IMR-90 (cell line): ENCODE results near the gene ZFYVE26.
A peak's percentile ranks its signal among the peaks of the same experiment; 100 is the strongest.

Experiments
- CTCF ChIP-seq: conservative IDR thresholded peaks from 2 replicates; pipeline ENCODE4 v1.5.1; 2012; ENCODE audit warnings: mild to moderate bottlenecking, low read depth, low read length, improper control_type of control experiment
- ELK1 ChIP-seq: fragments of 150-350 bp; IDR thresholded peaks from 2 replicates; pipeline ENCODE4 v1.6.1; 2016; ENCODE audit warnings: low read depth, mild to moderate bottlenecking, low read length, moderate library complexity, borderline replicate concordance
- SMC3 ChIP-seq: fragments of 150-350 bp; IDR thresholded peaks from 2 replicates; pipeline ENCODE4 v1.6.1; 2016; ENCODE audit warnings: low read depth, mild to moderate bottlenecking, antibody characterized with exemption, low read length, moderate library complexity
- USF2 ChIP-seq: fragments of 150-350 bp; IDR thresholded peaks from 2 replicates; pipeline ENCODE4 v1.6.1; 2017; ENCODE audit warnings: mild to moderate bottlenecking, antibody characterized with exemption, low read length, low read depth

GRCh38 chr14:67704484-67705089, 111.8 kb downstream of the ZFYVE26 start:
- peak; percentile 83 for TF ChIP-seq CTCF
- TF ChIP-seq USF2 = no peak
- peak; percentile 79 for TF ChIP-seq SMC3
- TF ChIP-seq ELK1 = no peak
